Cerebellar nuclear complex (tissue), 1 donor: ENCODE measurements around the gene TBRG4.

Experiments
- DNase-seq, 2 experiments: peaks; one replicate each; lab custom pipeline; 2025; lab: John Stamatoyannopoulos, UW

The TBRG4 gene

DNA sequence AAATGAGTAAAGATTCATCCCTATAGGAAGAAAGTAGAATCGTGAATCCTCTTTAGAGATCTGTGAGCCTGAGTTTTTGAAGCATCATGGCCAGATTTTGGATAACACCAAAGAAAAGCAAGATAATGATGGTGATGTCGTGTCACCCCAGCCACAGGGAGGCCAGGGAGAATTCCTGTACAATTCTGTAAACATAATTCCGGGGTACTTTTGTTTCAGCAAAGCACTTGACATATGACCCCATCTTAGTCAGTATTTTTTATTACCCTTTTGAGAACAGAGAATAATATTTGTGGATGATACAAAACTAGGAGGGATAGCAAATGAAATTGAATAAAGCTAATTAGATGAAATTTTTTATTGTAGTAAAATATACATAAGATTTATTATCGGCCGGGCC, 56.5 kb downstream of the TBRG4 start:
- no peak for DNase-seq

- no peak for DNase-seq
These were observed 57.1 kb downstream of the TBRG4 start for GRCh38 chr7:45054442-45054841.

GRCh38 chr7:45053941-45054340, 57.6 kb downstream of the TBRG4 start:
- DNase-seq = no peak

GRCh38 chr7:45053401-45053800, 58.1 kb downstream of the TBRG4 start:
- DNase-seq = no peak

GRCh38 chr7:45052011-45052410, 59.5 kb downstream of the TBRG4 start:
- DNase-seq = no peak

DNA sequence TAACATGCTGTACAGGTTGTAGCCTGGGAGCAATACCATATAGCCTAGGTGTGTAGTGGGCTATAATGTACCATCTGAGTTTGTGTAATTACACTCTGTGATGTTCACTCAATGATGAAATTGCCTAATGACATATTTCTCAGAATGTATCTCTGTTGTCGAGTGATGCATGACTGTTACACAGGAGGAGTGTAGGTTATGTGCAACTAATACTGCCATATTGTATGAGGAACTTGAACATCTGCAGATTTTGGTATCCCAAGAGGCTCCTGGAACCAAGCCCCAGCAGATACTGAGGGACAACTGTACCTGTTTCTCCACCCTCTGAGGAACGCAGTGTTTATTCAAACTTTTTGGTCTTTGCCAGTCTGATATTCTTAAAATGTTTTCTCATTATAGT, 61.3 kb downstream of the TBRG4 start:
- no peak for DNase-seq
